H1 (cell line): ENCODE measurements around the gene METAP1D. TPM values are rescaled to one million over a fixed set of nuclear protein-coding genes. Genes with fewer than 3 reads are reported as not detected.

Experiments used
- CTCF ChIA-PET: fragments of 300-600 bp; sonication (Branson Sonifier 250); formaldehyde crosslinking; loops from one replicate; lab custom pipeline; 2021; ENCODE audit not compliant: partially characterized antibody; lab: Charles Lee
- POLR2A ChIA-PET: fragments of 300-600 bp; sonication (Branson Sonifier 250); formaldehyde crosslinking; loops from one replicate; lab custom pipeline; 2021; ENCODE audit warnings: inconsistent platforms; ENCODE audit not compliant: partially characterized antibody; lab: Charles Lee
- DNase-seq, 2 experiments: peaks; one replicate each; pipeline versions ENCODE4 v3.0.0 to v3.0.0-alpha.2; 2010 to 2022; ENCODE audit warnings: low spot score in 2 of 2, low read depth in 1 of 2, mixed read lengths in 1 of 2
- FAIRE-seq: peaks from 2 replicates; lab custom pipeline; 2011; peaks lifted over from hg19 to GRCh38; lab: Jason Lieb, UNC
- H2AFZ ChIP-seq: 2 replicates; pipeline ENCODE4 v1.8.1; 2012; ENCODE audit warnings: low read length, inconsistent platforms
- H2AK5ac ChIP-seq: 2 replicates; pipeline ENCODE4 v1.6.1; 2013; ENCODE audit warnings: low read depth, low read length
- H2BK120ac ChIP-seq: replicated peaks from 2 replicates; pipeline ENCODE3; 2013; ENCODE audit warnings: low read depth, low read length, inconsistent platforms
- H2BK12ac ChIP-seq: 2 replicates; pipeline ENCODE4 v1.6.1; 2013; ENCODE audit warnings: low read depth, low read length
- H2BK15ac ChIP-seq: 2 replicates; pipeline ENCODE4 v1.6.1; 2013; ENCODE audit warnings: low read length
- H2BK20ac ChIP-seq: 2 replicates; pipeline ENCODE4 v1.6.1; 2013; ENCODE audit warnings: low read length
- H2BK5ac ChIP-seq: 2 replicates; pipeline ENCODE4 v1.6.1; 2013; ENCODE audit warnings: low read depth, low read length
- H3K14ac ChIP-seq: 2 replicates; pipeline ENCODE4 v1.6.1; 2013; ENCODE audit warnings: inconsistent platforms; ENCODE audit not compliant: insufficient read length
- H3K18ac ChIP-seq: 2 replicates; pipeline ENCODE4 v1.6.1; 2013; ENCODE audit warnings: low read length; ENCODE audit errors: extremely low read depth
- H3K23ac ChIP-seq: 2 replicates; pipeline ENCODE4 v1.6.1; 2013; ENCODE audit warnings: inconsistent platforms; ENCODE audit not compliant: insufficient read length
- H3K23me2 ChIP-seq: 2 replicates; pipeline ENCODE4 v1.6.1; 2013; ENCODE audit warnings: low read depth, low read length
- H3K27ac ChIP-seq: 2 replicates; pipeline ENCODE4 v1.6.1; 2011; ENCODE audit warnings: low read depth, low read length, inconsistent platforms
- H3K27me3 ChIP-seq, 4 experiments: replicated peaks in 1 of 4; 1 replicate in 1 of 4; 2 replicates in 3 of 4; pipeline versions ENCODE4 v1.6.1 to v1.8.1; 2011 to 2013; ENCODE audit warnings: low read length in 3 of 4, mild to moderate bottlenecking in 3 of 4, inconsistent platforms in 2 of 4, mixed read lengths in 2 of 4, moderate library complexity in 1 of 4; ENCODE audit not compliant: control insufficient read depth in 3 of 4, insufficient read depth in 3 of 4; ENCODE audit errors: extremely low read depth in 1 of 4
- H3K36me3 ChIP-seq, 4 experiments: 2 replicates each; pipeline versions ENCODE4 v1.6.1 to v1.8.1; 2011 to 2013; ENCODE audit warnings: mild to moderate bottlenecking in 4 of 4, low read length in 3 of 4, moderate library complexity in 2 of 4, control low read depth in 1 of 4, inconsistent platforms in 1 of 4; ENCODE audit not compliant: insufficient read depth in 4 of 4, control insufficient read depth in 2 of 4
- H3K4ac ChIP-seq: replicated peaks from 2 replicates; pipeline ENCODE3; 2013; ENCODE audit warnings: low read length, low read depth, mixed read lengths, inconsistent platforms; ENCODE audit not compliant: insufficient read length
- H3K4me1 ChIP-seq, 4 experiments: replicated peaks in 1 of 4; 1 replicate in 1 of 4; 2 replicates in 3 of 4; pipeline versions ENCODE4 v1.6.1 to v1.8.1; 2011 to 2013; ENCODE audit warnings: low read length in 3 of 4, inconsistent platforms in 2 of 4, mixed read lengths in 1 of 4; ENCODE audit not compliant: insufficient read depth in 4 of 4, control insufficient read depth in 3 of 4
- H3K4me2 ChIP-seq, 2 experiments: 2 replicates each; pipeline versions ENCODE4 v1.6.1 to v1.8.1; 2011 to 2013; ENCODE audit warnings: low read depth in 2 of 2, low read length in 2 of 2, control low read depth in 1 of 2, inconsistent platforms in 1 of 2, mild to moderate bottlenecking in 1 of 2; ENCODE audit not compliant: insufficient read depth in 1 of 2
- H3K4me3 ChIP-seq, 4 experiments: fragments of 200-600, 300-600 bp in 1 of 4; sonication (generic), shearing (Covaris generic), sonication (Bioruptor Twin) in 1 of 4; 2 replicates each; pipeline versions ENCODE4 v1.5.1 to v1.8.1; 2011 to 2016; ENCODE audit warnings: low read length in 4 of 4, low read depth in 3 of 4, control low read depth in 2 of 4, inconsistent platforms in 2 of 4, mild to moderate bottlenecking in 2 of 4, mixed read lengths in 1 of 4, moderate library complexity in 1 of 4; ENCODE audit not compliant: insufficient read depth in 2 of 4; ENCODE audit errors: extremely low read depth in 1 of 4
- H3K56ac ChIP-seq: replicated peaks from 2 replicates; pipeline ENCODE3; 2013; ENCODE audit warnings: low read depth, mild to moderate bottlenecking, mixed read lengths, low read length, inconsistent platforms; ENCODE audit not compliant: insufficient read length
- H3K79me1 ChIP-seq: 2 replicates; pipeline ENCODE4 v1.6.1; 2013; ENCODE audit warnings: low read depth, low read length, control low read depth
- H3K79me2 ChIP-seq, 2 experiments: 2 replicates each; pipeline versions ENCODE4 v1.6.1 to v1.8.1; 2012 to 2013; ENCODE audit warnings: low read length in 2 of 2, mild to moderate bottlenecking in 2 of 2, inconsistent platforms in 1 of 2; ENCODE audit not compliant: insufficient read depth in 2 of 2, control insufficient read depth in 1 of 2
- H3K9ac ChIP-seq, 4 experiments: replicated peaks in 1 of 4; 1 replicate in 1 of 4; 2 replicates in 3 of 4; pipeline versions ENCODE4 v1.6.1 to v1.8.1; 2011 to 2013; ENCODE audit warnings: low read depth in 3 of 4, low read length in 3 of 4, control low read depth in 2 of 4, mild to moderate bottlenecking in 2 of 4, moderate library complexity in 2 of 4, inconsistent platforms in 1 of 4; ENCODE audit errors: extremely low read depth in 1 of 4
- H3K9me3 ChIP-seq, 2 experiments: 2 replicates each; pipeline versions ENCODE4 v1.6.1 to v1.8.1; 2012 to 2013; ENCODE audit warnings: mild to moderate bottlenecking in 2 of 2, moderate library complexity in 2 of 2, control low read depth in 1 of 2, inconsistent platforms in 1 of 2, low read depth in 1 of 2, low read length in 1 of 2, mixed read lengths in 1 of 2; ENCODE audit not compliant: insufficient read depth in 2 of 2
- H4K20me1 ChIP-seq, 2 experiments: replicated peaks in 1 of 2; 2 replicates each; pipeline versions ENCODE3 to v1.8.1; 2011 to 2013; ENCODE audit warnings: inconsistent platforms in 2 of 2, low read length in 2 of 2, mild to moderate bottlenecking in 1 of 2; ENCODE audit not compliant: insufficient read depth in 2 of 2, control insufficient read depth in 1 of 2
- H4K5ac ChIP-seq: 2 replicates; pipeline ENCODE4 v1.6.1; 2013; ENCODE audit warnings: low read length, low read depth, mixed read lengths, inconsistent platforms; ENCODE audit not compliant: insufficient read length
- H4K8ac ChIP-seq: 2 replicates; pipeline ENCODE4 v1.8.0; 2013; ENCODE audit warnings: mild to moderate bottlenecking, moderate library complexity, low read length, inconsistent platforms; ENCODE audit not compliant: insufficient read depth; ENCODE audit errors: extremely low read depth
- H4K91ac ChIP-seq: replicated peaks from 2 replicates; pipeline ENCODE3; 2013; ENCODE audit warnings: low read length, mixed read lengths, inconsistent platforms; ENCODE audit not compliant: insufficient read length
- HDAC6 ChIP-seq: IDR thresholded peaks from one replicate; pipeline ENCODE4 v1.7.1; 2012; ENCODE audit warnings: low read depth, mild to moderate bottlenecking, inconsistent platforms, low read length, moderate library complexity
- KDM1A ChIP-seq: fragments of 200-600, 300-600 bp; sonication (generic); IDR thresholded peaks from 2 replicates; pipeline ENCODE4 v1.7.1; 2016; ENCODE audit warnings: mild to moderate bottlenecking, low read length, borderline replicate concordance
- PHF8 ChIP-seq: fragments of 200-600 bp; sonication (generic); conservative IDR thresholded peaks from 2 replicates; pipeline ENCODE4 v1.7.1; 2012; ENCODE audit warnings: low read depth, mild to moderate bottlenecking, inconsistent platforms, low read length, moderate library complexity
- SIRT6 ChIP-seq: IDR thresholded peaks from one replicate; pipeline ENCODE4 v1.7.1; 2012; ENCODE audit warnings: low read length, inconsistent platforms
- SRF ChIP-seq: IDR thresholded peaks from 2 replicates; pipeline ENCODE4 v1.6.1; 2011; ENCODE audit warnings: mild to moderate bottlenecking, low read depth, low read length, moderate library complexity
- TBP ChIP-seq: IDR thresholded peaks from 2 replicates; pipeline ENCODE4 v1.6.1; 2011; ENCODE audit warnings: low read depth, low read length, improper control_type of control experiment
- TCF12 ChIP-seq: IDR thresholded peaks from 2 replicates; pipeline ENCODE4 v1.6.1; 2011; ENCODE audit warnings: low read depth, mild to moderate bottlenecking, low read length
- ZNF274 ChIP-seq: IDR thresholded peaks from 2 replicates; pipeline ENCODE4 v1.7.0; 2012; ENCODE audit warnings: low read length, borderline replicate concordance; ENCODE audit errors: extremely low read depth
- WGBS, 2 experiments: shearing (Covaris generic) in 1 of 2; methylation state at CpG; one replicate each; pipeline versions ENCODE4 v1.1.6 to v1.1.7; 2013 to 2015; ENCODE audit warnings: low lambda C conversion rate in 2 of 2, mixed read lengths in 2 of 2, inconsistent platforms in 1 of 2, low coverage in 1 of 2, missing lambda C conversion rate in 1 of 2; ENCODE audit not compliant: insufficient replicate concordance in 2 of 2, insufficient coverage in 1 of 2, insufficient read length in 1 of 2; ENCODE audit errors: extremely low coverage in 1 of 2, missing lambda C conversion rate in 1 of 2; 5-methylcytosine and 5-hydroxymethylcytosine counted together
- polyA plus RNA-seq, 7 experiments: library from polyadenylated mRNA; depleted of rRNA in 3 of 7; stranded (reverse) in 5 of 7; unstranded in 2 of 7; fragments of >200 nt in 5 of 7; fragments of 200-250 nt in 2 of 7; gene quantifications; 1 replicate in 5 of 7; 2 replicates in 1 of 7; 4 replicates in 1 of 7; pipeline versions ENCODE4 v1.2.1 to v1.2.3, GENCODE V29; 2011 to 2013; ENCODE audit warnings: missing spikeins in 2 of 7, mixed read lengths in 2 of 7
- total RNA-seq: library from RNA; stranded (reverse); fragmentation: NEBNext Ultra II Directional; extraction: Animal tissue kit (Norgen Biotek cat#: 25700); gene quantifications from 2 replicates; pipeline ENCODE4 v1.2.1, GENCODE V29; 2021
- TF ChIP-seq, protein P1 (sequence below), 3 experiments: IDR thresholded peaks; 1 replicate in 2 of 3; 2 replicates in 1 of 3; pipeline versions ENCODE4 v1.5.1 to v1.6.1; 2011; ENCODE audit warnings: low read length in 3 of 3, mild to moderate bottlenecking in 3 of 3, inconsistent platforms in 2 of 3, low read depth in 1 of 3, moderate library complexity in 1 of 3; ENCODE audit not compliant: insufficient read depth in 1 of 3; ENCODE audit errors: control extremely low read depth in 1 of 3

METAP1D gene
- total and polyA plus RNA-seq, 2 of the 8 experiments (the other 6 are each of a cell fraction or from before 2014, with no cell fraction given): 3.9 to 6.2 TPM

- Histone ChIP-seq H3K23ac (no peak overlapping the region), H4K91ac (no peak overlapping the region), H3K27me3 (peaks cover 90 to 100% (median 96%) of the 10 kb centered on the region in 4 experiments), H2AFZ (no peak overlapping the region), H3K4ac (no peak overlapping the region), H3K4me1 (peaks cover 5 to 40% (median 23%) of the 10 kb centered on the region in 4 experiments), H2BK15ac (no peak overlapping the region), H4K20me1 (peaks cover 16 to 25% of the 10 kb centered on the region in 2 experiments), H2BK20ac (no peak overlapping the region; the same call in 1 of the 2 replicates), H4K5ac (no peak overlapping the region), H3K9me3 (no peaks in the 10 kb centered on the region), H2BK5ac (no peak overlapping the region), H4K8ac (peak overlapping the region; percentile 29; the same call in 1 of the 2 replicates), H3K18ac (no peak overlapping the region; the same call in 1 of the 2 replicates), H2BK12ac (no peak overlapping the region), H3K9ac (no peak overlapping the region; a peak in 1 of 7 replicates), H3K4me3 (peak overlapping the region; percentile 16 to 57 (median 28); a peak in 7 of 8 replicates), H3K14ac (no peak overlapping the region), H3K79me2 (no peaks in the 10 kb centered on the region), H3K56ac (no peak overlapping the region), H3K79me1 (no peaks in the 10 kb centered on the region), H2AK5ac (0 out of 2 replicates have a peak overlapping the region, but pooled peaks have one; percentile 57), H3K4me2 (peak overlapping the region; percentile 70 to 97), H3K36me3 (peaks cover 0 to 11% (median 0%) of the 10 kb centered on the region in 4 experiments; a peak in 1 of 8 replicates), H3K23me2 (peaks cover 13% of the 10 kb centered on the region; the same call in 1 of the 2 replicates), H2BK120ac (no peak overlapping the region), H3K27ac (no peak overlapping the region)
- FAIRE-seq (no peak), DNase-seq (peak in 1 of 2 experiments; percentile 72)
- ChIA-PET POLR2A (interaction anchor here (1.2 to 16.0 kb wide), 3 partner anchors 9 to 13 kb away, joined by 3 to 184 read pairs (median 8); partner anchors contain the start of gene DLX1), CTCF (interaction anchor here (0.6 to 12.4 kb wide), 6 partner anchors 7 to 499 kb away, joined by 3 to 198 read pairs (median 4); partner anchors contain the start of genes DLX1 and DLX2)
- WGBS, 2 experiments: 3% methylated on average over 36 of the region's 40 CpGs; no CpG with 5 or more reads in 1 of the 2 experiments
- TF ChIP-seq SIRT6 (no peak), HDAC6 (no peak), PHF8 (no peak), SRF (no peak), TCF12 (no peak), KDM1A (no peak), ZNF274 (no peak), TBP (no peak)
- TF ChIP-seq, protein P1, sequence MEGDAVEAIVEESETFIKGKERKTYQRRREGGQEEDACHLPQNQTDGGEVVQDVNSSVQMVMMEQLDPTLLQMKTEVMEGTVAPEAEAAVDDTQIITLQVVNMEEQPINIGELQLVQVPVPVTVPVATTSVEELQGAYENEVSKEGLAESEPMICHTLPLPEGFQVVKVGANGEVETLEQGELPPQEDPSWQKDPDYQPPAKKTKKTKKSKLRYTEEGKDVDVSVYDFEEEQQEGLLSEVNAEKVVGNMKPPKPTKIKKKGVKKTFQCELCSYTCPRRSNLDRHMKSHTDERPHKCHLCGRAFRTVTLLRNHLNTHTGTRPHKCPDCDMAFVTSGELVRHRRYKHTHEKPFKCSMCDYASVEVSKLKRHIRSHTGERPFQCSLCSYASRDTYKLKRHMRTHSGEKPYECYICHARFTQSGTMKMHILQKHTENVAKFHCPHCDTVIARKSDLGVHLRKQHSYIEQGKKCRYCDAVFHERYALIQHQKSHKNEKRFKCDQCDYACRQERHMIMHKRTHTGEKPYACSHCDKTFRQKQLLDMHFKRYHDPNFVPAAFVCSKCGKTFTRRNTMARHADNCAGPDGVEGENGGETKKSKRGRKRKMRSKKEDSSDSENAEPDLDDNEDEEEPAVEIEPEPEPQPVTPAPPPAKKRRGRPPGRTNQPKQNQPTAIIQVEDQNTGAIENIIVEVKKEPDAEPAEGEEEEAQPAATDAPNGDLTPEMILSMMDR (IDR thresholded peaks at IDR 0.05; ENCODE audit: control extremely low read depth in 1 of 3, insufficient read depth in 1 of 3, low read depth in 1 of 3, low read length in 3 of 3): peak in 2 of 3 experiments; percentile 9 to 31; a peak in 1 of 4 replicates
Measured at GRCh38 chr2:172095905-172096625, 96.3 kb downstream of the METAP1D start.
